HepG2 (cell line): ENCODE results near the gene OR51D1. TPM values are rescaled to one million over a fixed set of nuclear protein-coding genes. Genes with fewer than 3 reads are reported as not detected.

Experiments used
- ATAC-seq: fragments of 200-7000 bp; cut with Tn5 transposase; 3 replicates; pipeline ENCODE4 v1.9.1; 2020; ENCODE audit warnings: mild to moderate bottlenecking, moderate library complexity
- BruUV-seq: library from RNA; stranded (reverse); fragments of 400-500 nt; replicated peaks from 2 replicates; lab custom pipeline; 2021; lab: Mats Ljungman, UMichigan
- CTCF ChIA-PET: fragments of 300-600 bp; formaldehyde crosslinking; extraction: SDS; loops from one replicate; lab custom pipeline; 2021; ENCODE audit warnings: low total read pairs, inconsistent platforms, low intra/inter-chr PET ratio; lab: Yijun Ruan, JAX
- POLR2A ChIA-PET: fragments of 350-600 bp; sonication (Branson Sonifier 250); formaldehyde crosslinking; loops from one replicate; lab custom pipeline; 2020; ENCODE audit warnings: antibody characterized with exemption, inconsistent platforms; lab: Yijun Ruan, JAX
- DNase-seq: peaks from one replicate; pipeline ENCODE4 v3.0.0-alpha.2; 2015; ENCODE audit warnings: low spot score
- FAIRE-seq: peaks from 3 replicates; lab custom pipeline; 2011; peaks lifted over from hg19 to GRCh38; lab: Jason Lieb, UNC
- H2AFZ ChIP-seq: one replicate; pipeline ENCODE4 v1.6.1; 2011; ENCODE audit warnings: low read length, inconsistent platforms
- H3K27ac ChIP-seq: fragments of 300-600 bp; 3 replicates; pipeline ENCODE4 v1.8.0; 2011; ENCODE audit warnings: mixed run types, mild to moderate bottlenecking, mixed read lengths, low read length, inconsistent platforms; ENCODE audit not compliant: insufficient read depth; ENCODE audit errors: extremely low read length
- H3K27me3 ChIP-seq, 2 experiments: fragments of 200-600 bp in 1 of 2; 2 replicates in 1 of 2; 3 replicates in 1 of 2; pipeline versions ENCODE4 v1.6.0 to v1.8.0; 2011; ENCODE audit warnings: low read length in 2 of 2, mild to moderate bottlenecking in 2 of 2, moderate library complexity in 2 of 2, inconsistent platforms in 1 of 2; ENCODE audit not compliant: insufficient read depth in 2 of 2, control insufficient read depth in 1 of 2
- H3K36me3 ChIP-seq, 2 experiments: fragments of 200-600 bp in 1 of 2; replicated peaks in 1 of 2; 2 replicates in 1 of 2; 3 replicates in 1 of 2; pipeline versions ENCODE4 v1.5.1 to v1.8.0; 2011; ENCODE audit warnings: low read length in 2 of 2, inconsistent platforms in 1 of 2; ENCODE audit not compliant: insufficient read depth in 2 of 2, control insufficient read depth in 1 of 2
- H3K4me1 ChIP-seq: 2 replicates; pipeline ENCODE4 v1.5.1; 2012; ENCODE audit warnings: low read length, inconsistent platforms; ENCODE audit not compliant: insufficient read depth
- H3K4me2 ChIP-seq: 2 replicates; pipeline ENCODE4 v1.6.0; 2011; ENCODE audit warnings: low read depth, low read length, inconsistent platforms
- H3K4me3 ChIP-seq, 3 experiments: fragments of 200-600 bp in 1 of 3; sonication (generic), shearing (Covaris generic) in 1 of 3; replicated peaks in 1 of 3; 2 replicates each; pipeline ENCODE4 v1.5.1; 2011 to 2016; ENCODE audit warnings: low read length in 3 of 3, inconsistent platforms in 2 of 3, low read depth in 2 of 3, mild to moderate bottlenecking in 2 of 3, control low read depth in 1 of 3, mixed read lengths in 1 of 3; ENCODE audit not compliant: insufficient read depth in 1 of 3
- H3K79me2 ChIP-seq: one replicate; pipeline ENCODE4 v1.6.1; 2011; ENCODE audit warnings: low read length, inconsistent platforms; ENCODE audit not compliant: insufficient read depth
- H3K9ac ChIP-seq: 2 replicates; pipeline ENCODE4 v1.6.0; 2011; ENCODE audit warnings: mild to moderate bottlenecking, low read depth, low read length, inconsistent platforms; ENCODE audit not compliant: insufficient read depth
- H3K9me3 ChIP-seq: 2 replicates; pipeline ENCODE4 v1.5.1; 2012; ENCODE audit warnings: mild to moderate bottlenecking, low read length
- H4K20me1 ChIP-seq: 2 replicates; pipeline ENCODE4 v1.6.0; 2011; ENCODE audit warnings: inconsistent platforms, mild to moderate bottlenecking, low read length, moderate library complexity; ENCODE audit not compliant: insufficient read depth
- ARID5B ChIP-seq: IDR thresholded peaks from 2 replicates; pipeline ENCODE4 v1.4.0; 2020; ENCODE audit warnings: mild to moderate bottlenecking, missing genetic modification reagents
- HNF4A ChIP-seq: sonication (generic); formaldehyde crosslinking; IDR thresholded peaks from 2 replicates; pipeline ENCODE4 v1.4.0; 2020; ENCODE audit warnings: missing genetic modification reagents
- HNRNPK ChIP-seq: fragments of 200-400 bp; formaldehyde crosslinking; IDR thresholded peaks from 2 replicates; pipeline ENCODE4 v1.6.1; 2018; ENCODE audit warnings: low read length, low read depth, moderate library complexity, mild to moderate bottlenecking; ENCODE audit not compliant: poor library complexity, severe bottlenecking
- KDM2A ChIP-seq: sonication (generic); formaldehyde crosslinking; IDR thresholded peaks from 2 replicates; pipeline ENCODE4 v1.4.0; 2020; ENCODE audit warnings: low read depth, missing genetic modification reagents, borderline replicate concordance
- SP140L ChIP-seq: sonication (generic); formaldehyde crosslinking; IDR thresholded peaks from 2 replicates; pipeline ENCODE4 v1.4.0; 2020; ENCODE audit warnings: missing genetic modification reagents, borderline replicate concordance
- TP53 ChIP-seq: sonication (generic); formaldehyde crosslinking; conservative IDR thresholded peaks from 2 replicates; pipeline ENCODE4 v1.4.0; 2020; ENCODE audit warnings: missing genetic modification reagents
- WGBS: methylation state at CpG from one replicate; pipeline ENCODE4 v1.1.6; 2017; ENCODE audit warnings: low lambda C conversion rate; 5-methylcytosine and 5-hydroxymethylcytosine counted together
- in situ Hi-C: cut with HindIII; loops from 2 replicates; pipeline ENCODE4 v1.10.0; 2017; ENCODE audit warnings: low pct_unique_long_range_greater_than_20kb; ENCODE audit not compliant: extremely low pct_ligation_motif_present
- intact Hi-C: fragments of 100-400 bp; cut with micrococcal nuclease; formaldehyde crosslinking; loops from one replicate; pipeline ENCODE4 v1.10.0; 2022; ENCODE audit not compliant: unreplicated experiment
- polyA plus RNA-seq, 8 experiments: library from polyadenylated mRNA; depleted of rRNA in 3 of 8; stranded (reverse) in 7 of 8; unstranded in 1 of 8; fragments of >200 nt; fragmentation: Illumina TruSeq in 4 of 8; extraction: Trizol in 4 of 8; gene quantifications; 2 replicates each; pipeline versions ENCODE4 v1.2.1 to v1.2.3, GENCODE V29; 2011 to 2016; ENCODE audit warnings: low read depth in 4 of 8, missing spikeins in 1 of 8, mixed read lengths in 1 of 8; ENCODE audit not compliant: insufficient read depth in 1 of 8
- total RNA-seq, 5 experiments: library from RNA; depleted of rRNA; stranded (reverse); fragments of >200 nt; fragmentation: Illumina TruSeq; extraction: Trizol; gene quantifications; 2 replicates each; pipeline ENCODE4 v1.2.3, GENCODE V29; 2016; ENCODE audit warnings: low read depth in 1 of 5

The OR51D1 gene
- total and polyA plus RNA-seq, 2 of the 13 experiments (the other 11 are each of a cell fraction or from before 2014, with no cell fraction given): not detected

DNA sequence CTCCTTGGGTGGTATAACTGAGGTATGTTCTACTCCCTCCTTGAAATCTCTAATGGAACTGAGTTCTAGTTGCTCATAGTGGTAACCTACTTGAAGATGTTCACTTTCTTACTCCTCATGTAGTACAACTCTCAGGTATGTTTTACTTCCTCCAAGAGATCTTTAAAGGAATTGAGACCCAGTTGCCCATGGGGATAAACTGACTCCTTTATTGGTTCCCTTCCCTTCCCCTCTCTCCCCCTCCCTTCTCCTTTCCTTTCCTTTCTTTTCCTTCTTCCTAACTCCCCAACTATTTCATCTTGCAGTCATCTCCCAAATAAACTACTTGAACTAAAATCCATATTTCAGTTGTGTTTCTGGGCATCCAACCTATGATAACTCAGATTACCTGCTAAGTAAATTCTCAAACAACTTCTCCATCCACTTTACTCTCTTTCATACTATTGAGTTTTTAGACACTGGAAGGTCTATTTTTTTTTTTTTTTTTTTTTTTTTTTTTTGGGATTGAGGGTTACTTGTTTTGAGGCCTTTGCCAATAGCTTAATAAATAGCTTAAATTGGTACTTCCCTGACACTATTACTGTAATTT, 21.3 kb upstream of the OR51D1 start:
- Histone ChIP-seq H2AFZ (no peak overlapping the region), H3K9ac (no peak overlapping the region), H3K27me3 (0 out of 5 replicates have a peak, but pooled peaks cover 0 to 3% of the 10 kb centered on the region in 2 experiments), H3K4me1 (no peaks in the 10 kb centered on the region), H4K20me1 (no peaks in the 10 kb centered on the region), H3K27ac (no peak overlapping the region), H3K4me3 (no peak overlapping the region), H3K9me3 (no peaks in the 10 kb centered on the region), H3K4me2 (no peak overlapping the region), H3K79me2 (no peaks in the 10 kb centered on the region), H3K36me3 (no peaks in the 10 kb centered on the region)
- in situ Hi-C loops: no loop called here
- ChIA-PET POLR2A (no interaction called here), CTCF (no interaction called here)
- TF ChIP-seq TP53 (CRISPR knock-in tag) (no peak), HNRNPK (peak; percentile 96), ARID5B (CRISPR knock-in tag) (no peak)
- no peak for ATAC-seq
- no peak for DNase-seq
- intact Hi-C loops: no loop called here
- FAIRE-seq: no peak
- no TSS peak for BruUV-seq

DNA sequence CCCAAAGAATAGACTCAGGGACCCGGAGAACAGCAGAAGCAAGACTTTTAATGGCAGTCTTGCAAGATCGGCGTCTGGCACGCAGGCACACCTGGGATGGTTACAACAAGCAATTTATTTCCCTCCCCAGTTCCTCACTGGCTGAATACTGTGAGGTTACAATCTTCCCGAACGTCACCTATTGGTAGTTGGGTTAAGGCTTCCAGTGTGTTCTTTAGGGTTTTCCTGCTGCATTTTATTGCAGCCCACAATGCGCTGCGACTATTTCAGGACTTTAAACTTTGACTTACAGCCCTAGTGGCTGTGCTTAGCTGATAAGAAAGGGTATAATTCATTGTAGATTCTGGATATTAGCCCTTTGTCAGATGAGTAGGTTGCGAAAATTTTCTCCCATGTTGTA, 17.8 kb upstream of the OR51D1 start:
- H4K20me1 ChIP-seq: no peaks in the 10 kb centered on the region
- BruUV-seq: no TSS peak
- H2AFZ ChIP-seq: no peak overlapping the region
- intact Hi-C loops: no loop called here
- no peak overlapping the region for H3K4me2 ChIP-seq
- H3K9me3 ChIP-seq: no peaks in the 10 kb centered on the region
- 28% methylated on average over 9 of the region's 9 CpGs for WGBS
- FAIRE-seq (no peak), DNase-seq (no peak), ATAC-seq (no peak)
- in situ Hi-C loops: no loop called here
- H3K27ac ChIP-seq: no peak overlapping the region
- H3K79me2 ChIP-seq: no peaks in the 10 kb centered on the region
- no peaks in the 10 kb centered on the region for H3K36me3 ChIP-seq
- no peak for TF ChIP-seq HNF4A (CRISPR knock-in tag)
- TF ChIP-seq KDM2A: no peak
- TF ChIP-seq SP140L: no peak
- H3K4me3 ChIP-seq: no peak overlapping the region
- H3K27me3 ChIP-seq: 0 out of 5 replicates have a peak, but pooled peaks cover 0 to 3% of the 10 kb centered on the region in 2 experiments
- no peak overlapping the region for H3K9ac ChIP-seq
- H3K4me1 ChIP-seq: no peaks in the 10 kb centered on the region
- ChIA-PET CTCF (no interaction called here), POLR2A (no interaction called here)
